GM12878 (cell line): ENCODE results near the gene KLHL3. TPM values are rescaled to one million over a fixed set of nuclear protein-coding genes. Genes with fewer than 3 reads are reported as not detected.

Experiments used
- ATAC-seq: fragments of 200-7000 bp; cut with Tn5 transposase; 3 replicates; pipeline ENCODE4 v1.9.1; 2020; ENCODE audit warnings: mild to moderate bottlenecking, moderate library complexity
- BruUV-seq: library from RNA; stranded (reverse); fragments of 400-500 nt; replicated peaks from 2 replicates; lab custom pipeline; 2021; lab: Mats Ljungman, UMichigan
- CTCF ChIA-PET: fragments of 300-600 bp; sonication (Branson Sonifier 250); formaldehyde crosslinking; extraction: SDS; loops from one replicate; lab custom pipeline; 2021; ENCODE audit warnings: inconsistent platforms; lab: Yijun Ruan, JAX
- POLR2A ChIA-PET: fragments of 350-600 bp; formaldehyde crosslinking; extraction: SDS; loops from one replicate; lab custom pipeline; 2021; ENCODE audit warnings: inconsistent platforms; lab: Charles Lee
- RAD21 ChIA-PET: fragments of 300-600 bp; sonication (Branson Sonifier 250); formaldehyde crosslinking; loops from one replicate; lab custom pipeline; 2023; ENCODE audit warnings: antibody characterized with exemption; ENCODE audit not compliant: unreplicated experiment; lab: Charles Lee
- SMC1A ChIA-PET: fragments of 300-600 bp; sonication (Branson Sonifier 250); formaldehyde crosslinking; loops from one replicate; lab custom pipeline; 2023; ENCODE audit not compliant: unreplicated experiment, uncharacterized antibody; lab: Charles Lee
- DNase-seq: peaks from one replicate; pipeline ENCODE4 v3.0.0-alpha.2; 2011; ENCODE audit warnings: low read depth, low spot score
- FAIRE-seq: peaks from 3 replicates; lab custom pipeline; 2011; peaks lifted over from hg19 to GRCh38; lab: Jason Lieb, UNC
- H2AFZ ChIP-seq: 2 replicates; pipeline ENCODE4 v1.6.0; 2011; ENCODE audit warnings: low read depth, low read length, control low read depth; ENCODE audit not compliant: control insufficient read depth
- H3K27ac ChIP-seq: 2 replicates; pipeline ENCODE4 v1.5.1; 2011; ENCODE audit warnings: control low read depth; ENCODE audit not compliant: control insufficient read depth, insufficient read depth
- H3K27me3 ChIP-seq, 2 experiments: replicated peaks in 1 of 2; 2 replicates each; pipeline versions ENCODE4 v1.6.0 to v1.6.1; 2011; ENCODE audit warnings: low read length in 1 of 2; ENCODE audit not compliant: control insufficient read depth in 2 of 2, insufficient read depth in 2 of 2
- H3K36me3 ChIP-seq, 2 experiments: 2 replicates each; pipeline ENCODE4 v1.5.1; 2011; ENCODE audit warnings: low read length in 1 of 2; ENCODE audit not compliant: control insufficient read depth in 2 of 2, insufficient read depth in 2 of 2
- H3K4me1 ChIP-seq: 2 replicates; pipeline ENCODE4 v1.6.1; 2011; ENCODE audit warnings: mild to moderate bottlenecking, low read length, moderate library complexity, mixed read lengths; ENCODE audit not compliant: control insufficient read depth, insufficient read depth
- H3K4me2 ChIP-seq: 2 replicates; pipeline ENCODE4 v1.6.0; 2011; ENCODE audit warnings: control low read depth; ENCODE audit not compliant: control insufficient read depth, insufficient read depth
- H3K4me3 ChIP-seq: fragments of 200-600 bp; sonication (generic); 2 replicates; pipeline ENCODE4 v1.5.1; 2016
- H3K79me2 ChIP-seq: 2 replicates; pipeline ENCODE4 v1.6.0; 2011; ENCODE audit warnings: low read length; ENCODE audit not compliant: control insufficient read depth, insufficient read depth
- H3K9ac ChIP-seq: 2 replicates; pipeline ENCODE4 v1.8.0; 2011; ENCODE audit warnings: low read length, control low read depth, mixed read lengths; ENCODE audit not compliant: control insufficient read depth, insufficient read depth
- H3K9me3 ChIP-seq: replicated peaks from 3 replicates; pipeline ENCODE4 v1.5.1; 2011; ENCODE audit warnings: mild to moderate bottlenecking, low read length; ENCODE audit not compliant: control insufficient read depth, insufficient read depth
- H4K20me1 ChIP-seq: 2 replicates; pipeline ENCODE4 v1.6.0; 2011; ENCODE audit not compliant: control insufficient read depth, insufficient read depth
- ATF2 ChIP-seq: IDR thresholded peaks from 2 replicates; pipeline ENCODE4 v1.6.1; 2012; ENCODE audit warnings: low read length, inconsistent platforms
- CBFB ChIP-seq: IDR thresholded peaks from 2 replicates; pipeline ENCODE4 v1.6.1; 2016; ENCODE audit warnings: antibody characterized with exemption, low read depth
- CEBPB ChIP-seq, 2 experiments: fragments of 150-350 bp in 1 of 2; IDR thresholded peaks; 2 replicates each; pipeline ENCODE4 v1.6.1; 2012 to 2014; ENCODE audit warnings: low read depth in 2 of 2, low read length in 2 of 2, borderline replicate concordance in 1 of 2, inconsistent platforms in 1 of 2
- E4F1 ChIP-seq: fragments of 450-650 bp; IDR thresholded peaks from 2 replicates; pipeline ENCODE4 v1.6.1; 2018; ENCODE audit warnings: borderline replicate concordance, mild to moderate bottlenecking; ENCODE audit not compliant: partially characterized antibody
- EGR1 ChIP-seq, 2 experiments: IDR thresholded peaks; 1 replicate in 1 of 2; 2 replicates in 1 of 2; pipeline ENCODE4 v1.6.1; 2011 to 2012; ENCODE audit warnings: low read depth in 2 of 2, low read length in 2 of 2, borderline replicate concordance in 1 of 2, mild to moderate bottlenecking in 1 of 2, moderate library complexity in 1 of 2
- MYB ChIP-seq: fragments of 150-350 bp; IDR thresholded peaks from 2 replicates; pipeline ENCODE4 v1.6.1; 2014; ENCODE audit warnings: mild to moderate bottlenecking, low read depth, low read length, borderline replicate concordance
- RAD21 ChIP-seq: IDR thresholded peaks from 2 replicates; pipeline ENCODE4 v1.6.1; 2011; ENCODE audit warnings: mild to moderate bottlenecking, low read depth, low read length, moderate library complexity; ENCODE audit not compliant: insufficient read depth
- SIN3A ChIP-seq: IDR thresholded peaks from 2 replicates; pipeline ENCODE4 v1.6.1; 2012; ENCODE audit warnings: low read depth, low read length, improper control_type of control experiment
- TARDBP ChIP-seq: IDR thresholded peaks from 2 replicates; pipeline ENCODE4 v1.6.1; 2016; ENCODE audit warnings: borderline replicate concordance
- TCF12 ChIP-seq: IDR thresholded peaks from 2 replicates; pipeline ENCODE4 v1.6.1; 2011; ENCODE audit warnings: low read depth, mild to moderate bottlenecking, low read length
- YBX1 ChIP-seq: fragments of 450-650 bp; IDR thresholded peaks from 2 replicates; pipeline ENCODE4 v1.6.1; 2016; ENCODE audit warnings: antibody characterized with exemption
- ZZZ3 ChIP-seq: IDR thresholded peaks from 2 replicates; pipeline ENCODE4 v1.6.1; 2011; ENCODE audit warnings: low read depth; ENCODE audit not compliant: control insufficient read depth, insufficient read length
- WGBS: methylation state at CpG from one replicate; pipeline ENCODE4 v1.1.6; 2016; ENCODE audit warnings: low lambda C conversion rate; ENCODE audit not compliant: insufficient replicate concordance, insufficient coverage; ENCODE audit errors: missing lambda C conversion rate; 5-methylcytosine and 5-hydroxymethylcytosine counted together
- in situ Hi-C: fragments of 300-500 bp; cut with MboI; formaldehyde crosslinking; loops from 9 replicates; pipeline ENCODE4 v1.14.3; 2018; ENCODE audit warnings: mixed read lengths
- intact Hi-C: fragments of 100-400 bp; cut with micrococcal nuclease; formaldehyde crosslinking; loops from one replicate; pipeline ENCODE4 v1.14.2; 2022; ENCODE audit not compliant: unreplicated experiment
- polyA plus RNA-seq, 11 experiments: library from polyadenylated mRNA; depleted of rRNA in 4 of 11; unstranded in 6 of 11; stranded (reverse) in 5 of 11; fragments of >200 nt; fragmentation: Nextera tagmentation in 4 of 11; fragmentation: Illumina TruSeq in 1 of 11; extraction: Ambion mirVana in 4 of 11; extraction: Trizol in 1 of 11; gene quantifications; 1 replicate in 1 of 11; 2 replicates in 10 of 11; pipeline versions ENCODE4 v1.2.1 to v1.2.3, GENCODE V29; 2011 to 2016; ENCODE audit warnings: inconsistent platforms in 2 of 11, missing spikeins in 2 of 11, low read depth in 1 of 11
- total RNA-seq, 4 experiments: library from RNA; depleted of rRNA in 3 of 4; stranded (reverse); fragments of >200 nt in 3 of 4; fragmentation: Illumina TruSeq in 1 of 4; extraction: Trizol in 1 of 4; gene quantifications; 2 replicates each; pipeline versions ENCODE4 v1.2.1 to v1.2.3, GENCODE V29; 2013 to 2021
- TF ChIP-seq, protein P1 (sequence below): IDR thresholded peaks from 2 replicates; pipeline ENCODE4 v1.6.1; 2011; ENCODE audit warnings: borderline replicate concordance, low read depth, mild to moderate bottlenecking, moderate library complexity, low read length; ENCODE audit not compliant: insufficient read depth, poor library complexity, severe bottlenecking

Gene KLHL3
- total and polyA plus RNA-seq, 10 of the 15 experiments (the other 5 are each of a cell fraction or from before 2014, with no cell fraction given): 1.7 to 11.7 (median 5.6) TPM

GRCh38 chr5:137727623-137728022 is 8.3 kb downstream of the KLHL3 start (continued):
- TF ChIP-seq E4F1: no peak
- TF ChIP-seq ZZZ3: no peak
- TF ChIP-seq MYB: no peak
- TF ChIP-seq RAD21: no peak
- TF ChIP-seq EGR1 (IDR thresholded peaks at IDR 0.05; ENCODE audit: borderline replicate concordance in 1 of 2, low read depth in 2 of 2, low read length in 2 of 2): no peak
- TF ChIP-seq, all 136 proteins: peak for 0

DNA sequence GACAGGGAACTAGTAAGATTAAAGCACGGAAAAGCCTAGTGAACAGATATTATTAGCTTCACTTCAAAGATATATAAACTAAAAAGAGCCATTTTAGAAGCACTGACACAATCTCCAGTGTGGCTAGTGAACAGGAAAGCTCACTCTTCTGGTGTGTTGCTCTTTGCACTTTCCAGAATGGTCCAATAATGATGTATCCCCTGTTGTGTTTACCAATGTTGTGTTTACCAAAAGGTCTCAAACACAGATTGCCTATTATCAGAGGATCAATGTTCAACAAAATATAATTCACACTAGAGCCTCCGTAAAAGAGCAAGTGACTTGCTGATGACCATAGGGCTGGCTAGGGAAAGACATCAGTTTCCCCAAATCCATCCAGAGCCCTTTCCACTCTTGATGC is 11.6 kb downstream of the KLHL3 start:
- no peaks in the 10 kb centered on the region for H4K20me1 ChIP-seq
- FAIRE-seq: no peak
- RAD21 ChIA-PET: no interaction called here
- BruUV-seq: no TSS peak
- no peak for ATAC-seq
- no peak overlapping the region for H3K4me2 ChIP-seq
- H3K4me1 ChIP-seq: no peaks in the 10 kb centered on the region; the same call in 1 of the 2 replicates
- intact Hi-C loops: no loop called here
- no peaks in the 10 kb centered on the region; the same call in 1 of the 2 replicates for H3K79me2 ChIP-seq
- CTCF ChIA-PET: no interaction called here
- no peak overlapping the region for H3K27ac ChIP-seq
- TF ChIP-seq CEBPB (IDR thresholded peaks at IDR 0.05; ENCODE audit: borderline replicate concordance in 1 of 2, low read depth in 2 of 2, low read length in 2 of 2) (no peak), TCF12 (no peak), CBFB (no peak), RAD21 (no peak), TARDBP (no peak), E4F1 (no peak), YBX1 (no peak), ATF2 (no peak), SIN3A (no peak)
- TF ChIP-seq, protein P1, sequence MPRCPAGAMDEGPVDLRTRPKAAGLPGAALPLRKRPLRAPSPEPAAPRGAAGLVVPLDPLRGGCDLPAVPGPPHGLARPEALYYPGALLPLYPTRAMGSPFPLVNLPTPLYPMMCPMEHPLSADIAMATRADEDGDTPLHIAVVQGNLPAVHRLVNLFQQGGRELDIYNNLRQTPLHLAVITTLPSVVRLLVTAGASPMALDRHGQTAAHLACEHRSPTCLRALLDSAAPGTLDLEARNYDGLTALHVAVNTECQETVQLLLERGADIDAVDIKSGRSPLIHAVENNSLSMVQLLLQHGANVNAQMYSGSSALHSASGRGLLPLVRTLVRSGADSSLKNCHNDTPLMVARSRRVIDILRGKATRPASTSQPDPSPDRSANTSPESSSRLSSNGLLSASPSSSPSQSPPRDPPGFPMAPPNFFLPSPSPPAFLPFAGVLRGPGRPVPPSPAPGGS: no peak
- H2AFZ ChIP-seq: no peak overlapping the region
- no peak overlapping the region for H3K9ac ChIP-seq
- H3K9me3 ChIP-seq: no peaks in the 10 kb centered on the region; the same call in 2 of the 3 replicates
- POLR2A ChIA-PET: no interaction called here
- DNase-seq: no peak
- H3K27me3 ChIP-seq: no peaks in the 10 kb centered on the region
- no peaks in the 10 kb centered on the region for H3K36me3 ChIP-seq
- in situ Hi-C loops: no loop called here
- H3K4me3 ChIP-seq: no peak overlapping the region
- WGBS: 96% methylated on average over 2 of the region's 2 CpGs
- SMC1A ChIA-PET: no interaction called here
